GM10266 (cell line): ENCODE measurements around the gene KHDRBS1.
A peak's percentile ranks its signal among the peaks of the same experiment; 100 is the strongest.
"Not testable (repeated sequence)": the region's sequence is repeated elsewhere in the genome, so short reads cannot be mapped to it uniquely, and the experiment has no call there.

Experiments used
- DNase-seq: peaks from one replicate; pipeline ENCODE4 v3.0.0; 2012; ENCODE audit errors: extremely low spot score
- CTCF ChIP-seq: IDR thresholded peaks from 2 replicates; pipeline ENCODE4 v1.5.1; 2012; ENCODE audit warnings: mild to moderate bottlenecking, low read depth; ENCODE audit not compliant: control insufficient read depth, insufficient read depth; ENCODE audit errors: missing control alignments

The KHDRBS1 gene

GRCh38 chr1:32062867-32063230, 49.2 kb downstream of the KHDRBS1 start:
- TF ChIP-seq CTCF, result no peak
- DNase-seq, result no peak

DNA sequence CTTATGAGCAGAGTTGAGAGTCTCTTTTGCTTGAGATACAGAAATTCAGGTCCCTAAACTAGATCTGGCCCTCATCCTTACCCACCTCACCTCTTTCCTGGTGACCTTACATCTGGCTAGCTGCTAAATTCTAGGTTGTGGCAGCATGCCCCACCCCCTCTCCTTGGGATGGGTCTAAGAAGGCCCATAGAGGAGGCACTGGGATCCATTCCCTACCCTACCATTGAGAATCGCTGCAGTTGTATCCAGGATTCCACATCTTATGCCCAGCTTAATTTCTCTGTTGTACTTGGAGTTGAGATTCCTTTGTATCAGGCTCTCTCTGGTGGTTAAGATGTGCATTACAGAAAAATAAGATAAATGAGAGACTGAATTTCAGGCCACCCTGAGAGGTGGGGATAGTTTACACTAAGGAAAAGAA, 49.6 kb downstream of the KHDRBS1 start:
- peak; percentile 41 for DNase-seq
- peak; percentile 61 for TF ChIP-seq CTCF

- DNase-seq, result not testable (repeated sequence)
Measured at GRCh38 chr1:32065613-32066488, 52.2 kb downstream of the KHDRBS1 start.

GRCh38 chr1:32066489-32066873, 52.8 kb downstream of the KHDRBS1 start:
- TF ChIP-seq CTCF, result no peak
- no peak for DNase-seq

GRCh38 chr1:32068957-32069588, 55.4 kb downstream of the KHDRBS1 start:
- DNase-seq, result no peak
- no peak for TF ChIP-seq CTCF

DNA sequence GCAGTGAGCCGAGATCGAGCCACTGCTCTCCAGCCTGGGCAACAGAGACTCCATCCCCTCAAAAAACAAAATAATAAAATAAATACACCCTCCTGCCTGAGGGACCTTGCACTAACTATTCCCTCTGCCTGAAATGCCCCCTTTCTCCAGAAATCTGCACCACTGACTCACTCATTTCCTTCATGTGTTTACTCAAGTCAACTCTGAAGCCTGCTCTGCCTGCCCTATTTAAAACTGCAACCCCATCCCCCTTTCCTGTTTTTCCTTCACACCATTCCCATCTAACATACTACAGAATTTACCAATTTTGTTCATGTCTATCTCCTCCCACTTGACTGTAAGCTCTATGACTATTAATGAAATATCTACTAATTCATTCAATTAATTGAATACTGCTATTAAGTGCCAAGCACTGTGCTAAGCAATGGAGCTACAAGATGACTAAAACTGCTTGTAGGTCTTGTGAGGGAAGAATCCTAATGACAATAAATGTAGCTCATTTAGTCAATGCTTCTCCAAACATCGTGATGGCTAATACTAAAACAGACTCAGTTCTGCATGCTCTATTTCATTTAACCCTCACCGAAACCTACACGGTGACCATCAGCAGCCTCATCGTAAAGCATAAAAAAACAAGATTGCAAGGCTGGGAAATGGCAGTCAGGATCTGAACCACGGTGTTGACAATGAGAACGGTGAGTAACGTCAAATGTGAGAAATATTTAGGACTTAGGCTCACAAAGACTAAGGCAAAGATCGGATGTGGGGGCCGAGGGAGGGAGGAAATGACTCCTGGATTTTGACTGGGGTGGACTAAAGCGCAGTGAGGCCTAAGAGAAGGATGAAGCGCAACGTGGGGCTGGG, 58.3 kb downstream of the KHDRBS1 start:
- no peak for TF ChIP-seq CTCF
- no peak for DNase-seq

DNA sequence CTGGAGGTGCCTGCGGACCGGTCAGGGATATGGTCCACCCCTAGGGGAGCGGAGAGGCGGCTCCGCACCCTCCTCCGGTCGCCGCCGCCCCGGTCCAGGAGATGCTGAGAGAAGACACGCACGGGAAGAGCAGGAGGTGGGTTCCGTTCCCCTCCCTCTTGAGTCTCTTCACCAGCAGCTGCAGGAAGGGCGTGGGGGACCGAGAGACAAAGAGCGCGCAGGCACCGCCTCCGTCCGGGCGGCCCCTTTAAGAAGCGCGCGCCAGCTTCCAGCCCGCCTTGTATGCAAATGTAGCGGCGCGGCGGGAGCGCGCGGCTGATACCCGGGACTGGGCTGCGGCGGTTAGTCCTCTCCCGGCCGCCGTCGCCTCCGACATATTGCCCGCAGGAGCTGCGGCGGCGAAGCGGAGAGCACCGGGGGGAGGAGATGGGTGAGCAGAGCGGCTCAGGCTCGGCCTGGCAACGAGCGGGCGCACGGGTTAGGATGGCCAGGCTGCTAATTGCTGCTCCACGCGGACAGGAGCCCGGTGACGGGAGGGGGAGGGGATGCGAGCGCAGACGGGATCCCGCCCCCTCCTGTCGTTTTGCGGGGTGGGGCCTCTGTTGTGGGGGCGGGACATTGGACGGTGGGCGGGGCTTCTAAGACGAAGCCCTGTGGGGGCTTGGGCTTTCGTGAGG, 59.1 kb downstream of the KHDRBS1 start, which contains the start of gene TMEM39B:
TMEM39B (plus strand) TSS at position 318 of the 677 bp plus-strand sequence; CDS start at position 427, 109 bp downstream.
- no peak for TF ChIP-seq CTCF
- peak; percentile 94 for DNase-seq
